NOMO-1 treated with dmso at 0.1 percent for 144 hours (cell line): ENCODE results near the gene MAP2.

ENCODE experiments used
- DNase-seq: peaks from one replicate; lab custom pipeline; 2025; ENCODE audit not compliant: unreplicated experiment; lab: John Stamatoyannopoulos, UW

MAP2 gene, protein sequence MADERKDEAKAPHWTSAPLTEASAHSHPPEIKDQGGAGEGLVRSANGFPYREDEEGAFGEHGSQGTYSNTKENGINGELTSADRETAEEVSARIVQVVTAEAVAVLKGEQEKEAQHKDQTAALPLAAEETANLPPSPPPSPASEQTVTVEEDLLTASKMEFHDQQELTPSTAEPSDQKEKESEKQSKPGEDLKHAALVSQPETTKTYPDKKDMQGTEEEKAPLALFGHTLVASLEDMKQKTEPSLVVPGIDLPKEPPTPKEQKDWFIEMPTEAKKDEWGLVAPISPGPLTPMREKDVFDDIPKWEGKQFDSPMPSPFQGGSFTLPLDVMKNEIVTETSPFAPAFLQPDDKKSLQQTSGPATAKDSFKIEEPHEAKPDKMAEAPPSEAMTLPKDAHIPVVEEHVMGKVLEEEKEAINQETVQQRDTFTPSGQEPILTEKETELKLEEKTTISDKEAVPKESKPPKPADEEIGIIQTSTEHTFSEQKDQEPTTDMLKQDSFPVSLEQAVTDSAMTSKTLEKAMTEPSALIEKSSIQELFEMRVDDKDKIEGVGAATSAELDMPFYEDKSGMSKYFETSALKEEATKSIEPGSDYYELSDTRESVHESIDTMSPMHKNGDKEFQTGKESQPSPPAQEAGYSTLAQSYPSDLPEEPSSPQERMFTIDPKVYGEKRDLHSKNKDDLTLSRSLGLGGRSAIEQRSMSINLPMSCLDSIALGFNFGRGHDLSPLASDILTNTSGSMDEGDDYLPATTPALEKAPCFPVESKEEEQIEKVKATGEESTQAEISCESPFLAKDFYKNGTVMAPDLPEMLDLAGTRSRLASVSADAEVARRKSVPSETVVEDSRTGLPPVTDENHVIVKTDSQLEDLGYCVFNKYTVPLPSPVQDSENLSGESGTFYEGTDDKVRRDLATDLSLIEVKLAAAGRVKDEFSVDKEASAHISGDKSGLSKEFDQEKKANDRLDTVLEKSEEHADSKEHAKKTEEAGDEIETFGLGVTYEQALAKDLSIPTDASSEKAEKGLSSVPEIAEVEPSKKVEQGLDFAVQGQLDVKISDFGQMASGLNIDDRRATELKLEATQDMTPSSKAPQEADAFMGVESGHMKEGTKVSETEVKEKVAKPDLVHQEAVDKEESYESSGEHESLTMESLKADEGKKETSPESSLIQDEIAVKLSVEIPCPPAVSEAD (N-terminal part only)

DNA sequence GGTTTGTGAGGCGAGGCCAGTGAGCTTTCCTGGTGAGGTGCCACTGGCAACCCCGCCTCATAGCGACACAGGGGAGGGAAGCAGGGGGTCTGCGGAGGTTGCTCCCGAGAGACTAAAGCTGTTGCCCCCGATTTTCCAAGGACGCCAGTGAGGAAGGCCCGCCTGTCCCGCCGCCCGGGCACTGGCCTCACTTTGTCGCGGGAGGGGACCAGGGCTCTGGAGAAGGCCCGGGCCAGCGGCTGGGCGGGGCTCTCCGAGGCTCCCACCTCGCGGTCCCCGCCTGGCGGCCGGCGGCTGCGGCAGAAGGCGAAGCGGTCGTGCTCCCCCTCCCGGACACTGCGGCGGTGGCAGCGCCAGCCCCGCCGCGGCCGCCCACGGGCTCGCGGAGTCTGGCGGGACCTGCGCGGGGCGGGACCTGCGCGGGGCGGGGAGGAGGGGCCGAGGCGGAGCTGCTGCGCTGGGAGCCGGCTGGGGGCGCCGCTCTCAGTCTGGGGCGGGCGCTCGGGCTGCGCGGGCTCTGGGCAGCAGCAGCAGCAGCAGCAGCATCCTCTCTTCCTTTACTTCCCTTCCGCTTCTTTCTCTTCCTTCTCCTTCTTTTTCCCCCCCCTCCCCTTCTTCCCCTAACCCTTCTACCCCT lies at the start of gene MAP2:
Gene MAP2, plus strand, starts transcription at position 486 of the 637 bp plus-strand sequence. CDS start 229,124 bp downstream, outside the sequence.
- DNase-seq: peak; percentile 58

DNA sequence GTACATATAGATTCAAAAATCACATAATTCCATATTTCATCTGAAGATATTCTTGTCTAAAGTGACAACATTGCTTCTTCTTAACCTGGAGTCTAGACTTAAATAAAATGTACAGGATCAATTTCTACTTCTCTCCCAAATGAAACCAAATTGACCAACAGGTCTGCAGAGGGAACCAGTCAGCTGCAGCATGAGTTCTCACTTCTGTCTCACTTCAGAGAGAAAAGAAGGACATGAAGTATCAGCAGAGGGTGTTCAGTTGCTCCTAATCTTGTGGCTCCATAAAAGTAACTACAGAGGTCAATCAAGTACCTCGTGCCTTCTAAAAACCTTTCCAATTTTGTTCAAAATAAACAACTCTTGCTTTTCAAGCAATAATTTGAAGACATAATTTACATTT lies 47.2 kb upstream of the MAP2 start:
- no peak for DNase-seq

DNA sequence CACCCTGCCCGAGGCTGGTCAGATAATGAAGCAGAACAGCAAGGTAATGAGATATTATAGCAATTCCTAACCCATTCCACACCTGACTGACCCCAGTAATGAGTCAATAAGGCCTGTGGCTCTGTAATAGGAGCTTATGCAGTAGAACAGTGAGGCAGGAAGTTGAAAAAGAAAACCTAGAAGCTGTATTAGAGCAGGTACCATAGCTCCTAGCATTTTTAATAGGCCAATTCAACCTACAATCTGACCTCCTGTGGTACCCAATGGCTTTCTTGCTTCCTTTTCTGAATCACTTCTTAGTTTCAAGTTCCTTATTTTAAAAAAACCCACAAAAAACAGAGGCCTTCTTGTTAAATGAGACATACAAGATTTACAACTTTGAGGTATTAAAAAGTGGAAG lies 43.6 kb upstream of the MAP2 start:
- DNase-seq: peak; percentile 83

DNA sequence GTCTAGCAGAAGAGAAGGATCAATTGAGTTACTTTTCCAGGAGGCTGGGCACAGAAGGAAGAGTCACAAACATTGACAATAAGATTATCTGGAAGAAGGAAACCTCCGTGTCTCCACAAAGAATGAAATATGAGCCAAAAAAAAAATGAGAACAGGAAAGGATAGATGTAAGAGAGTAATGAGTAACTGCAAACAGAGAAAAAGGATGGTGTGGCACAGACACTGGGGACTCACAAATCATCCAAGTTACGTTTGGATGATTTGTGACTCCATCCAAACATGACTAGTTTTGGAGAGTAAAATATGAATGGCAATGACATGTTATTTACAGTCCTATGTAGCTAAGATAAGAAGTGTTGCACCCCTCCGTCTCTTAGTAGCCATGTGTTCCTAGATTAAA lies 42.8 kb upstream of the MAP2 start:
- no peak for DNase-seq

DNA sequence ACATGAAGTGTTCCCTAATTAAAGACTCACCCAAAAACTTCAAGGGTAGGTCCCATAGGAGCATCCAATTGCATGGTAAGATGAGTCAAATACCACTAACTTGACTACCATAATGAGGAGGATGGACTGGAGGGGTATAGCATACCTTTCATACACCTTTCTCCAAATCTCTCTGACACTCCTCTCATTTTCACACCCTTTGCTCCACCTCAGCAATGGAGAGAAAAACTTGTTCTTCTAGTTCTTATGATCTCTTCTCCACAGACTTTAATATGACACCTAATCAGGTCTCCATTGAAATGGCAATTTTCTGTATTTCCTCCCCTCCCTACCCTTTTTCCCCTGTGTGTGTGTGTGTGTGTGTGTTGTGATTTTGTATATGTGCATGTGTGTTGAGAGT lies 41.1 kb upstream of the MAP2 start:
- no peak for DNase-seq

DNA sequence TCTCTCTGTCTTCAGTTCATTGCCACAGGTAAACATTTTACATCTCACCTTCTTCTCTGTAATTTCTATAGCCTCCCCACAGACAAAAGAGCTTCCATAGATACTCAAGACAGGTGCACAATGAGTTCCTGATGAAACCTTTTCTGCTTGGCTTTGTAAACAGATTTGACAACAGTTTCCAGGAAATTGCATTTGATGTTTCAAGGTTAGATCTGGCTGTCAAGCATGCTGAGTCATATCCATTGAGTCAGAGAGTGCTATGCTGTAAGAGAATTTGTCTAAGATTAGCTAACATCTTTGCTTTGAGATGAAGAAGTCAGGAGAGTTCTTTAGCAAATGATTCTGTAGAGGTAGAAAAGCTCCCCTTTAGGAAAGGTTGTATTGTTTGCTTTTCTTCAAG lies 40.6 kb upstream of the MAP2 start:
- peak; percentile 67 for DNase-seq

DNA sequence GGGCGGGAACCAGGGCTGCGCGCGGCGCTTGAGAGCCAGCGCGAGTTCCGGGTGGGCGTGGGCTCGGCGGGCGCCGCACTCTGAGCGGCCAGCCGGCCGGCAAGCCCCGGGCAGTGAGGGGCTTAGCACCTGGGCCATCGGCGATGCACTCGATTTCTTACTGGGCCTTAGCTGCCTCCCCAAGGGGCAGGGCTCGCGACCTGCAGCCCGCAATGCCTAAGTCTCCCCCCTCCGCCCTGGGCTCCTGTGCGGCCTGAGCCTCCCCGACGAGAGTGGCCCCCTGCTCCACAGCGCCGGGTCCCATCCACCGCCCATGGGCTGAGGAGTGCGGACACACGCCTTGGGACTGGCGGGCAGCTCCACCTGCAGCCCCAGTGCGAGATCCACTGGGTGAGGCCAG lies 36.5 kb upstream of the MAP2 start:
- no peak for DNase-seq

DNA sequence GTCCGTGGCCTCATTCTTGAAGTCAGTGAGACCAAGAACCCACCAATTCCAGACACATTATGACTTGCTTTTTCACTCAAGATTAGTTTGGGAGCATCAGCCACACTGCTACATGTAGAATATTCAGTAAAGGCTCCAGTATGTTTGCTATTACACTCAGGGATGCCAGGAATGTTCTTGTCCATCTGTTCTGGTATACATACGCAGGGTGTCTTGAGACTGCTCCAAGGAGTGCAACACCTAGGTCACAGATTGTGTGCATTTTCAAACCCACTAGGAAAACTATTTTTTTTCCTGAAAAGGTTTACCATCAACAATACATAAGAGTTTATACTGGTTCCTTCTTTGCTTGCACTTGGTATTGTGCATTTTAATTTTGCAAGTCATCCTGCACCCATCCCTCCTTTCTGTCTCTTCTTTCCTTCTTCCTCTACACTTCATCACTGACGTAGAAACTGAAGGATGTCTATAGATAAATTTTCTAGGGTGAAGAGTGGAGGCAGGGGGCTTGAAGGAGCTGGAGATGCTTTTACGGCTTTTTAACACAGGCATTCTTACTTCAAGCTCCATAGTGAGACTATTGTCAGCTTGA lies 35.3 kb upstream of the MAP2 start:
- DNase-seq: no peak

DNA sequence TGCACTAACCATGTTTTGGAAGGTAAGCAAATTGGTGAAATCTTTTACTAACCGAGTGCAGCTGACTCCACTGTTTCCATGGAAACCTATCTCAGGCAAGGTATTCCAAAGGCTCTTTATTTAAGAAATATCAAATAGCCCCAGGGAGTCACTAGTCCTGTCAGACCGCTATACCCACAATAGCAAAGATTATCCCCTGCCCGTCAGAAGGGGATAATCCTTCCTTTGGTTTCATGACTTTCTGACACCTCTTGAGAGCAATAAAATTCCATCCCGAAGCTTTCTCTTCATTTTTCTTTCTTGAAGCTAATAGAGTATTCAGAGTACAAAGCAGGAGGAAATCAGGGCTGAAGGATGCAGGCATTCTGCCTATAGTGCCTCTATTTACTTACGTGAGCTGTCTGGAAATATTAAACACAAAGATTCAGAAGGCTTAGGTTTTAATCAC lies 34.7 kb upstream of the MAP2 start:
- no peak for DNase-seq

DNA sequence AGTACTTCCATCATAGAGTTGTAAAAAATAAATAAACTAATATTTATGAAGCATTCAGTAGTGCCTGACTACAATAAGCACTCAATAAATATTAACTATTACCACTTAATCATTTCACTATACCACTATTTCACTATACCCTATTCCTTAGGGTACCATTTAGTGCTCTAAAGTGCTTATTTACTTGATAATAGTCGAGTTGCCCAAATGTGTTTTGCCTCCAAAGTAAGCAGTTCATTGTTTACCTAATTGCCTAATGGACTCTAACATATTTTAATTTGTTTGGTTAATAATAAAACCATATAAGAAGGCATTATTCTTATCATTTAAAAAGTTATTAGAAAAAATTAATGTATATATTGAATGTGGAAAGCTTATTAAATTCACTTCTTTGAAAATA lies 33.0 kb upstream of the MAP2 start:
- DNase-seq: no peak

DNA sequence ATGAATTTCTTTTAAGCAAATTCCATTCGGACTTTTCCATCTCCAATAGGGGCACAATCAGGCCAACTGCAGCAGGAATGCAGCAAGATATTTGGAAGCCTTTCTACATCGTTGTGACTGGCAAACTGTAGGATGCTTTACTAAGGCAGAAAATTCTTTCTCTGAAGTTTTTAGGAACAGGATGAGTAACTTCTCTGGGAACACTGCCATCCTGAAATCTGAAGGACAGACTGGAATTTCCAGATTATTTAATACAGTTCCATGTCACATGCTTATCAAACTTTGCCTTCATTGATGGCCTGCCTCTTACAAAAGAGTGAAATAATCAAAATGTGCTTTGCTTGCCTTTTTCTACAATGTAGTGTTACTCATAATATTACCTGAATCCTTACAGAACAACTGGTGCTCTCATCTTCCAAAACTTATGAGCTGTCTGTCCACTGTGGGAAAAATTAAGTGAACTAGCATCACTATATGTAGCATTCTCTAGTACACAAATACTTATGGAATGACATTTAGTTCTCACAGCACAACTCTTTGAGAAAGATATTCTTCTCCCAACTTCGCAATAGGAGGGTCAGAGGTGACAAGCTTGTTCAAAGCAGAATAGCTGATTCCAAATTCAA lies 32.0 kb upstream of the MAP2 start:
- no peak for DNase-seq

DNA sequence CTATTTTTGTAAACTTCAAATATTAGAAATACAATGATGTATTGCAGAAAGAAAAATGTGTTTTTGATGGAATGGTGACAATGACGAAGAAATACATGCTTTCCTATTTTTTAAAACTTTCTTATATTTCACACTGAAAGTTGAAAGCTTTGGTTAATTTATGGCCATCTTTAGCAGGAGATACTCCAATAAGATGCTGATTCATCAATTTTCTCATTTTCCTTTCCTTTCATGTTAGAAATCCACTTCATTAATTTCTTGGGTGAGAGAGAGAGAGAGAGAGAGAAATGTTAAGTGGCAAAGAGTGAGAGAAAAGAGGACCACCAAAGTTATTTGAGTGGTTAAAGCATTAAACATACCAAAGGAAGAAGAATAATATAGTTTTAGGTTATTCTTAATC lies 28.6 kb upstream of the MAP2 start:
- no peak for DNase-seq

DNA sequence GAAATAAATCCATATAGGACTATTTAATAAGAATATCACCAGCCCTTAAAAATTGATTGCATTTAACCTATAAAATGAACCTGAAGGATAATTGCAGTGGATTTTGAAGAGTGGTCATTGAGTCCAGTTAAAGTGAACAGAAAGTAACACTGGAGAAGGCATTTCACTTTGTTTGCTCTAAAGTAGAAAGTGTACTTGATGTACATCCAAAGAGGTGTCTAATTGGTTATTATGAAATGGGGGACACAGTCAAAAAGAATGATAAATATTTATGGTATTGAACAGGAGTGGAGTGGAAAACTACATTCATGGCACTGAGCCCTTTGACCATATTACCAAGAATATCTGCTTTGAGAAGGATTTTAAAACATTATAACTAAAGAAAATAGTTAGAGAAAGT lies 28.2 kb upstream of the MAP2 start:
- no peak for DNase-seq

DNA sequence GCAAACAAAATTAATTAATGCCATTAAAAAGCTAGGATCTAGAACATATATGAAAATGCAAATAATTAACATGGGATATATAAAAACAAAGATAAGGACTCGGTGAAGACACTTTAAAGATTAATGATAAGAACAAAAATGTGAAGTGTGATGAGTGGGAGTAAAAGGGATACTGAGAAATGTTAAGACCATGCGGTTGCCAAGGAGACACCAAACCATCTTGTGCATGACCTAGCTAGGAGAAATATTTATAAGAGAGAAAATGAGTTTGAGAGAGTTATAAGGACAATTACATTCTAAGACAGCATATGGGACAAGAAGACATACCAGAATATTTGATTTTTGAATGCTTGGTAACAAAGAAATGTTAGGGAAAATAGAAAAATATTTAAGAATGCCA lies 25.4 kb upstream of the MAP2 start:
- DNase-seq: no peak

DNA sequence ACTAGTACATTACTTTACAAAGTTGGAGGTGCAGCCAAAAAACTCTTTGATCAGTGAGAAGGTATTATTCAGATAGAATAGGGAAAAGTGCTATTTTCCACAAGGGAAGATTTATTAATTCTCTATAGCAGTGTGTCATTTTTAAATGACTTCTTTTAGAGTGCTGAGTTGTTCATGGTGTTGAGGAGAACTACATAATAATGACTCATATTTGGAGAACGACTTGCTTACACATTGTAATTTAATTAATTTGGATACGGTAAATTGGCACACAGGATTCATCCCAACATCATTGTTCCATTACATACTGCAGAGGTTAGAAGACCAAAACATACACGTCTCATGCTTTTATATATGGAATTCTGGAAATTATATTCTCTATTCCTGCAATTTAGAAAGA lies 22.1 kb upstream of the MAP2 start:
- no peak for DNase-seq

DNA sequence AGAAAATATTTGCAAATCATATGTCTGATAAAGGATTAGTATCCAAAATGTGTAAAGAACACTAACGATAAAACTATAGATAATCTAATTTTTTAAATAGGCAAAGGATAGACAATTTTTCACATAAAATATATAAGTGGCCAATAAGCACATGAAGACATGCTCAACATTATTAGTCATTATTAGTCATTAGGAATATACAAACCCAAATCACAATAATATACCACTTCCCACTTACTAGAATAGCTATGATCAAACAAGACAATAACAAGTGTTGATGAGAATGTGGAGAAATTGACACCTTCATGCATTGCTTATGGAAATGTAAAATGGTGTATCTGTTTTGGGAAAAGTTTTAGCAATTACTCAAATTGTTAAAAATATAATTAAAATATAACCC lies 12.6 kb upstream of the MAP2 start:
- DNase-seq: no peak

DNA sequence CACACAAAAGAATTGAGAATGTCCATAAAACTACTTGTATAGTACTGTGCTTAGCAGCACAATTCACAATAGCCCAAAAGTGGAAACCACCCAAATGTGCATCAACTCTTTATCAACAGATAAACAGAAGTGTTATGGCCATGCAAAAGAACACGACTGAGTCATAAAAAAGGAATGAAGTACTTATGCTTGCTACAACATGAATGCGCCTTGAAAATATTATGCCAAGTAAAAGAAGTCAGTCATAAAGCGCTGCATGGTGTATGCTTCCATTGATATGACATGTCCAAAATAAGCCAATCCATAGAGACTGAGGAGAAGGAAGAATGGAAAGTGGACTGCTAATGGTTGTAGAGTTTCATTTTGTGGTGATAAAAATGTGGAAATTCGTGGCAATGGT lies 12.1 kb upstream of the MAP2 start:
- no peak for DNase-seq

DNA sequence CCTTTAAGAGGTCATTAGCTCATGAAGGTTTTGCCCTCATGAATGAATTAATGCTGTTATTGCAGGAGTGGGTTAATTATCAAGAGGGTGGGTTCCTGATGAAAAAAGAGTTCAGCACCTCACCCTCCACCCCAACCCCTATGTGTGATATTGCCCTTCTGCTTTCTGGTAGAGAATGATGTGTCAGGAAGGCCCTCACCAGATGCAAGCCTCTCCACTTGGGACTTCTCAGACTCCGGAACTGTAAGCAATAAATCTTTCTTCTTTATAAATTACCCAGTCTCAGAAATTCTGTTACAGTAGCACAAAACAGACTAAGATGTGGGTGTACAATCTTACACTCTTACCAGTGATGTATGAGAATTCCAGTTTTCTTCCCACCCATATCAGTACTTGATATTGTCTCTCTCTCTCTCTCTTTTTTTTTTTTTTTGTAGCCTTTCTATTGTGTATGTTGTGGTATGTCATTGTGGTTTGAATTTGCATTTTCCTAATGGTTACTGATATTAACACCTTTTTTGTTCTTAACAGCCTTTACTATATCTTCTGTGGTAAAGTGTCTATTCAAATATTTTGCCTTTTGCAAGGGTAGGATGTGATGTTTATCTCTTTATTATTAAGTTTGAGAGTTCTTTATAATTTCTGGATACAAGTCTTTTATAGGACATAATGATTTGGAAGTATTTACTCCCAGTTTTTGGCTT lies 10.4 kb upstream of the MAP2 start:
- no peak for DNase-seq

DNA sequence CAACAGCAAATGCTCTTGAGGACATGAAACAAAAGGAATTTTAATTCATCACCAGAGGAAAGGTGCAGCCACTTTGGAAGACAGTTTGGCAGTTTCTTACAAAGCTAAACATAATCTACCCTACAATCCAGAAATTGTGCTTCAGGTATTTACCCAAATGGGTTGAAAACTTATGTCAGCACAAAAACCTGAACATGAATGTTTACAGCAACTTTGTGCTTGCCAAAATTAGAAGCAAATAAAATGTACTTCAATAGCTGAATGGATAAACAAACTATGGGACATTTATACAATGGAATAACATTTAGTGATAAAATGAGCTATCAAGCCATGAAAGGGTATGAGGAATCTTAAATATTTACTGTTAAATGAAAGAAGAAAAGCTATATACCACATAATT lies 6.9 kb upstream of the MAP2 start:
- no peak for DNase-seq
